ENCODE results near the gene LEAP2. TPM values are rescaled to one million over a fixed set of nuclear protein-coding genes. Genes with fewer than 3 reads are reported as not detected.

LEAP2 gene
- total RNA-seq, 1 donor from 2014 or later: 0.21 TPM

DNA sequence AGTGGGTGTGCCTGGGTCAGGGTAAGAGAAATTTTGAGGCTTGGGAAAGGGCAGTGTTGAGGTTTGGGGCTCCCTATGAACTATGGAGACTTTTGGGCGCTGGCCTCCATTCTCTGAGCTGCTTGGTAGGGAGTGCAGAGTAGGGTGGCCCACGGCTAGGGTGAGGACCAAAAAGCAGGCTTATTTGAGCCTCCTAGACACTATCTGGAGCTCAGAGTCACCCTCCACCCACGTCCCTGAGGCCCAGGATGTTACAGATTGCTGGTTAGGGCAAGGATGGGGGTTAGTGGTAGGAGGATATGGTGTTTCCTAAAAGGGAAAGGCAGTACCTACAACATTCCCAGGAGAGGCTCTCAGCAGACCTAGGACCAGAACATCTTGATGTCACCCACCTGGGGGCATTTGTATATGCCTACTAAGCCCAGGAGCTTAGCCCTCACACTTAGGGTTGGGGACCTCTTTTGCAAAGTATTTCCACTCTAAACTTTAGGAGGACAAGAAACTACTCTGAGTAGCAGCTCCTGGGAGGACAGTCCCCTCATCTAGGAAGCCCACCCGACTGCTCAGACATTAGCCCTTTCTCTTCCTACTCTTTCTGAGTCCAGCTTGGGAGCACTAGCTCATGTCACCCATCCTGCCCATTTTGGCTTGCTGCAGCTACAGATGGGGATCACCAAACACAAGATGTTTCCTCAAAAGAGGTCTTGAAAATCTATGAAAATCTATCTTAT is 45.4 kb upstream of the LEAP2 start:
- no peak overlapping the region for H3K4me3 ChIP-seq
- no peaks in the 10 kb centered on the region for H3K9me3 ChIP-seq
- peaks cover 10 to 11% of the 10 kb centered on the region in 2 donors for H3K4me1 ChIP-seq
- H3K27ac ChIP-seq: no peak overlapping the region
- intact Hi-C loops (cut with DNase I): no loop called here
- TF ChIP-seq, protein P1, sequence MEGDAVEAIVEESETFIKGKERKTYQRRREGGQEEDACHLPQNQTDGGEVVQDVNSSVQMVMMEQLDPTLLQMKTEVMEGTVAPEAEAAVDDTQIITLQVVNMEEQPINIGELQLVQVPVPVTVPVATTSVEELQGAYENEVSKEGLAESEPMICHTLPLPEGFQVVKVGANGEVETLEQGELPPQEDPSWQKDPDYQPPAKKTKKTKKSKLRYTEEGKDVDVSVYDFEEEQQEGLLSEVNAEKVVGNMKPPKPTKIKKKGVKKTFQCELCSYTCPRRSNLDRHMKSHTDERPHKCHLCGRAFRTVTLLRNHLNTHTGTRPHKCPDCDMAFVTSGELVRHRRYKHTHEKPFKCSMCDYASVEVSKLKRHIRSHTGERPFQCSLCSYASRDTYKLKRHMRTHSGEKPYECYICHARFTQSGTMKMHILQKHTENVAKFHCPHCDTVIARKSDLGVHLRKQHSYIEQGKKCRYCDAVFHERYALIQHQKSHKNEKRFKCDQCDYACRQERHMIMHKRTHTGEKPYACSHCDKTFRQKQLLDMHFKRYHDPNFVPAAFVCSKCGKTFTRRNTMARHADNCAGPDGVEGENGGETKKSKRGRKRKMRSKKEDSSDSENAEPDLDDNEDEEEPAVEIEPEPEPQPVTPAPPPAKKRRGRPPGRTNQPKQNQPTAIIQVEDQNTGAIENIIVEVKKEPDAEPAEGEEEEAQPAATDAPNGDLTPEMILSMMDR (IDR thresholded peaks at IDR 0.05): no peak
- peak in 1 of 2 donors; percentile 54 for DNase-seq (ENCODE audit: low spot score in 2 of 2)
- no peaks in the 10 kb centered on the region for H3K27me3 ChIP-seq
- no peaks in the 10 kb centered on the region for H3K36me3 ChIP-seq

DNA sequence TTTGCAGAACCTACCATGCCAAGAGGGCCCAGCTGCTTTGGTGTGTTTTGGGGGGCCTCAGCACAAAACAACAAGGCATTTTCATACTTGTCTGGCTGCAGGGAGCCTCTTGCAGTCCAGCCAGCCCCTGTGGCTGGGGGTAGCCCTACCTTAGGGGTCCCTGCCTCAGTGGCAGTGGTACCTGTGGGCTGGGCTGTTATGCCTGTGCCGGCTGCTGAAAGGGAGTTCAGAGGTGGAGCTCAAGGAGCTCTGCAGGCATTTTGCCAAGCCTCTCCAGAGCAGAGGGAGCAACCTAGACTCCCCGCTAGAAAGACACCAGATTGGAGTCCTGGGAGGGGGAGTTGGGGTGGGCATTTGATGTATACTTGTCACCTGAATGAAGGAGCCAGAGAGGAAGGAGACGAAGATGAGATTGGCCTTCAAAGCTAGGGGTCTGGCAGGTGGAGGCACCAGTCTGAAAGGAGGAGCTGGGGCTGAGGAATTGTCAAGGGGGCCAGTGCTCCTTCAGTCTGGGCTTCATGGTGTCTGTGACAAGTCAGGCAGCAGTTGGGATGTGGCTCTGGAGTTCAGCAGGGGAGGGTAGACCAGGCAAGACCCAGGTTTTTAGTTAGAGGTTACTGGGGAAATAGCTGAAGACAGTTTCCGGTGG is 44.5 kb upstream of the LEAP2 start:
- H3K27ac ChIP-seq: no peak overlapping the region
- peak overlapping the region in 1 of 2 donors; percentile 78 for H3K4me3 ChIP-seq
- H3K36me3 ChIP-seq: no peaks in the 10 kb centered on the region
- no peaks in the 10 kb centered on the region for H3K27me3 ChIP-seq
- peak in 1 of 2 donors; percentile 60 for DNase-seq (ENCODE audit: low spot score in 2 of 2)
- intact Hi-C loops (cut with DNase I): no loop called here
- TF ChIP-seq, protein P1 (IDR thresholded peaks at IDR 0.05): no peak
- H3K4me1 ChIP-seq: peaks cover 5 to 9% of the 10 kb centered on the region in 2 donors
- no peaks in the 10 kb centered on the region for H3K9me3 ChIP-seq

DNA sequence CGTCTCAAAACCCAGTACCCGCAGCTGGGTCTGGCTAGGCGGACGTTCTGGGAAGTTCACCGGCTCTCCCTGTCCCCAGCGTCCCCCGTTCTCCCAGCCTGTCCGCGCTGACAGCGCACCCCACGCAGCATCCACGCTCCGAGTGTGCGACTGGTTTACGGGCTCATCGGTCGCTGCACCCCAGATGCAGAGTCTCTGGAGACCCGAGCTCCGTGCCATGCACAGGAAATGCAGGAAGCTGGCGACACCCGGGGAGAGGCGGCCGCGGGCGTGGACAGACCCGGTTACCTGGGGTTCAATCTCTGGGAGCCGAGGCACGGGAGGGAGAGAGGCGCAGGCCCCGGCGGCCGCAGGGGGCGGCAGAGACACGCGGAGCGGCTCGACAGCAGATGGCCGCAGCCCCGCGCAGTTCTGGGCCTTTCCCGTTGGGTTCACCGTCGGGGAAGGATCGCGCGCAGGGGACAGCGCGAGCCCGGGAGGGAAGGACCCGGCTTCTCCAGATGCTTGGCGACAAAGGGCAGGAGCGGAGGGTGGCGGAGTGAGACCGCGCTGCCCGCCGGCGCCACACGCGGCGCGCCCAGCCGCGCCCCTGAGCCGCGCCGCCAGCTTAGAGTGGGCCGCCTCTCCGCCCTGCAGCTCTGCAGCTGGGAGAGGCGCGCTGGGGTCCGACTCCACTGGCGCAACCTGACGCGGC is 43.6 kb upstream of the LEAP2 start:
- peak overlapping the region; percentile 74 to 78 for H3K4me3 ChIP-seq
- intact Hi-C loops (cut with DNase I): loop anchor here (1.0 to 5.0 kb wide), 2 partner anchors 36 to 52 kb away; partner anchors contain the start of genes GDF9 and UQCRQ
- H3K4me1 ChIP-seq: peaks cover 5 to 9% of the 10 kb centered on the region in 2 donors
- H3K27ac ChIP-seq: peak overlapping the region; percentile 18 to 55
- H3K9me3 ChIP-seq: no peaks in the 10 kb centered on the region
- no peaks in the 10 kb centered on the region for H3K36me3 ChIP-seq
- peak in 1 of 2 donors; percentile 85 for DNase-seq (ENCODE audit: low spot score in 2 of 2)
- no peaks in the 10 kb centered on the region for H3K27me3 ChIP-seq
- TF ChIP-seq, protein P1 (IDR thresholded peaks at IDR 0.05): peak; percentile 70 to 95 (median 92)

DNA sequence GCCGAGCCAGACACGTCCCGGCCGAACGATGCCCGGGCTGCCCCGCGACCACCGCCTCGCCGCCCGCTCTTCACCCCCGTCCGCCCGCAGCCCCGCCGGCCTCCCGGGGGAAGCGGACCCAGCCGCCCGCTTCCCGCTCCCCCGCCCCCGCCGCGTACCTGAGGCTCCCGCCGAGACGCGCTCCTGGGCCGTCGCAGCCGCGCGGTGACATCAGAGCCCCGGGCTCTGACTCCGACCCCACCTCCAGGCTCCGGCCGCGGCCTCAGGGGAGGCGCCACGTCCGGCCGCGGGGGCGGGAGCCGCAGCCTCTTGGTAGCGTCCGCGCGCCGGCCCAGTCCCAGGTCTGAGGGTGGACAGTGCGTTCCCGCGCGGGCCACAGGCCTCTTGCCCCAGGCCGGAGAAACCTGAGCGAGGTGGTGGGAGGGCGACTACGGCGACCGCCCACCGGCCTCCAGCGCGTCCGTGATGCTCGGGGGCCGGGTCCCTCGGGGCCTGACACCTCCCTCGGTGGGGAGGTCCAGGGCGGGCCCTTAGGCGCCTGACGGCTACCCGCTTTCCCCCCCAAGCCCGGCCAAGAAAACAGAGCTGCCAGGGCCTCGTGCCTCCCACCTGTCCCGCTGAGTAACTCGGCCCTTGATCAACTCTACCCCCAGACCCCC is 42.9 kb upstream of the LEAP2 start, which contains the start of gene SHROOM1:
Gene SHROOM1 (minus strand): TSS at position 212 of the 659 bp plus-strand sequence. CDS start 4,507 bp downstream, outside the sequence.
- DNase-seq (ENCODE audit: low spot score in 2 of 2): peak in 1 of 2 donors; percentile 82
- Histone ChIP-seq H3K27me3 (no peaks in the 10 kb centered on the region), H3K4me1 (peaks cover 5 to 9% of the 10 kb centered on the region in 2 donors), H3K9me3 (no peaks in the 10 kb centered on the region), H3K27ac (peak within 1 kb of the TSS; percentile 18 to 55), H3K4me3 (peak within 1 kb of the TSS; percentile 74 to 78), H3K36me3 (no peaks in the 10 kb centered on the region)
- intact Hi-C loops (cut with DNase I): loop anchor here (1.0 to 5.0 kb wide), 2 partner anchors 36 to 52 kb away; partner anchors contain the start of genes GDF9 and UQCRQ
- TF ChIP-seq, protein P1 (IDR thresholded peaks at IDR 0.05): no peak
